Measurements from ENCODE around the gene TEKT2. TPM values are rescaled to one million over a fixed set of nuclear protein-coding genes. Genes with fewer than 3 reads are reported as not detected.

The TEKT2 gene
- total RNA-seq, 1 donor from 2014 or later = not detected

DNA sequence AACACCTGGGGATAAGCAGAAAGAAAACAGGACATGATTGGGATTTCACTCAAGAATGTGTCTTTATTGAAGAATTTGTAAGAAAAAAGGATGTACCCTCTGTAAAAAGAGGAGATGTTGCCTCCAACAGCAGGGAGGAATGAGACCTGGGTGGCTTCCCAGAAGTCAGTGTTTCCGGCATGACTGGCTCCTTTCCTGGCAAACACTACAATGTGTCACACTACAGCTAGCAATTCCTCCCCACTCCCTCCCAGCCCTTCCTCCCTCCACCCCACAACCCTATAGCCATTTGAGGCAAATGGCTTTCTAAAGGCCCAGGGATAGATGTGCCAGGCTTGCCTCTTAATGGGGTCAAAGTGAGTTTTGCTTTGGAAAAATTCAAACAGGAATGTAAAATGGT, 52.6 kb downstream of the TEKT2 start:
- H3K27ac ChIP-seq (replicated peaks) = peak overlapping the region; percentile 72
- peaks cover 32% of the 10 kb centered on the region for H3K36me3 ChIP-seq
- H3K27me3 ChIP-seq (ENCODE audit: low read depth) = no peaks in the 10 kb centered on the region
- TF ChIP-seq, protein P1, sequence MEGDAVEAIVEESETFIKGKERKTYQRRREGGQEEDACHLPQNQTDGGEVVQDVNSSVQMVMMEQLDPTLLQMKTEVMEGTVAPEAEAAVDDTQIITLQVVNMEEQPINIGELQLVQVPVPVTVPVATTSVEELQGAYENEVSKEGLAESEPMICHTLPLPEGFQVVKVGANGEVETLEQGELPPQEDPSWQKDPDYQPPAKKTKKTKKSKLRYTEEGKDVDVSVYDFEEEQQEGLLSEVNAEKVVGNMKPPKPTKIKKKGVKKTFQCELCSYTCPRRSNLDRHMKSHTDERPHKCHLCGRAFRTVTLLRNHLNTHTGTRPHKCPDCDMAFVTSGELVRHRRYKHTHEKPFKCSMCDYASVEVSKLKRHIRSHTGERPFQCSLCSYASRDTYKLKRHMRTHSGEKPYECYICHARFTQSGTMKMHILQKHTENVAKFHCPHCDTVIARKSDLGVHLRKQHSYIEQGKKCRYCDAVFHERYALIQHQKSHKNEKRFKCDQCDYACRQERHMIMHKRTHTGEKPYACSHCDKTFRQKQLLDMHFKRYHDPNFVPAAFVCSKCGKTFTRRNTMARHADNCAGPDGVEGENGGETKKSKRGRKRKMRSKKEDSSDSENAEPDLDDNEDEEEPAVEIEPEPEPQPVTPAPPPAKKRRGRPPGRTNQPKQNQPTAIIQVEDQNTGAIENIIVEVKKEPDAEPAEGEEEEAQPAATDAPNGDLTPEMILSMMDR (IDR thresholded peaks at IDR 0.05; ENCODE audit: borderline replicate concordance) = no peak
- intact Hi-C loops (cut with micrococcal nuclease) = no loop called here
- no peaks in the 10 kb centered on the region for H3K9me3 ChIP-seq (replicated peaks)
- DNase-seq = no peak
- H3K4me3 ChIP-seq = no peak overlapping the region
- peaks cover 78% of the 10 kb centered on the region for H3K4me1 ChIP-seq

DNA sequence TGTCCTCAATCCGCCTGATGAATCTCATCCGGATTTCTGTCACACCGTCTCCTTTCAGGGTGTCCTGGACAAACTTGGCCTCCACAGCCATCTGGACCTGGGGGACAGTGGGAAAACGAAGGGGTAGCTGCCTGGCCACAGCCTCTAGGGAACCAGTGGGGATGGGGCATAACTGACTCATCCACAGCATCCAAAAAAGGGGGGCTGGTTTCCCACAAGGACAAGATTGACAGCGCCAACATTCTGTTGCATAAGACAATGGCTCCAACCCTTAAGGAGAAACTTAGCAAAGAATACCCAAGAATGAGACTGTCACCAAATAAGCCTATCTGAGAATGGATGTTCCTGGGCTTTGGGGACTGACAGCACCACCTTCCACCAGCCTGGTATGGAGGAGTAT, 53.3 kb downstream of the TEKT2 start:
- H3K4me1 ChIP-seq = peaks cover 85% of the 10 kb centered on the region
- H3K4me3 ChIP-seq = no peak overlapping the region
- intact Hi-C loops (cut with micrococcal nuclease) = no loop called here

DNA sequence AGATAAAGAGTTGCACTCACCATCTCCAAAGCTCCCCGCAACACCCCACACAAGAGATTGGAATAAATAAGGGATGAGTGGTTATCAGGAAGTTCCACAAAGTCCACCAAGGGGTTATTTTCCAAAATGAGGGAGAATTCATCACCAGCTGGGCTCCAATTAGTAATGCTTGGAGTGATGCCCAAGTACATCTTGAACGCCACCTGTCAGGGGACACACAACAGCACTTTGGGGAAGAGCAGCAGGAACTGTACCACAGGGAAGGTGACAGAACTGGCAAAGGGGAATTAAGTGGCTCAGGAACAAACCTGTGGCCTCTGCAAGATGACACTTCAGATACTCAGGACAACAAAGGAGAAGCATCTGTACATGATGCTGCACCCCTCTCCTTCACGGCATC, 53.9 kb downstream of the TEKT2 start:
- Histone ChIP-seq H3K27ac (replicated peaks) (no peak overlapping the region), H3K27me3 (ENCODE audit: low read depth) (no peaks in the 10 kb centered on the region), H3K9me3 (replicated peaks) (no peaks in the 10 kb centered on the region), H3K4me3 (no peak overlapping the region), H3K36me3 (peaks cover 32% of the 10 kb centered on the region), H3K4me1 (peaks cover 90% of the 10 kb centered on the region)
- intact Hi-C loops (cut with micrococcal nuclease) = no loop called here
- TF ChIP-seq, protein P1 (IDR thresholded peaks at IDR 0.05; ENCODE audit: borderline replicate concordance) = no peak
- DNase-seq = no peak

More for the DNA sequence above, 53.3 kb downstream of the TEKT2 start:
- Histone ChIP-seq H3K9me3 (replicated peaks) (no peaks in the 10 kb centered on the region), H3K27me3 (ENCODE audit: low read depth) (no peaks in the 10 kb centered on the region), H3K27ac (replicated peaks) (peak overlapping the region; percentile 72), H3K36me3 (peaks cover 32% of the 10 kb centered on the region)
- no peak for DNase-seq
- TF ChIP-seq, protein P1 (IDR thresholded peaks at IDR 0.05; ENCODE audit: borderline replicate concordance) = no peak

Other genes with a start within 250 kb of the TEKT2 start
- 18.8 TPM for gene AGO1, start 200.9 kb upstream of the TEKT2 start, total RNA-seq
- 12.1 TPM for gene AGO3, start 153.0 kb upstream of the TEKT2 start, total RNA-seq
- gene ADPRS, start 4.8 kb downstream of the TEKT2 start, total RNA-seq = 17.8 TPM
- 1.2 TPM for gene COL8A2, start 41.1 kb downstream of the TEKT2 start, total RNA-seq
- 54.6 TPM for gene TRAPPC3, start 65.4 kb downstream of the TEKT2 start, total RNA-seq
- 363 TPM for gene MAP7D1, start 72.1 kb downstream of the TEKT2 start, total RNA-seq
- gene THRAP3, start 140.3 kb downstream of the TEKT2 start, total RNA-seq = 59.0 TPM
- 1.9 TPM for gene SH3D21, start 222.3 kb downstream of the TEKT2 start, total RNA-seq
- 10.6 TPM for gene EVA1B, start 239.6 kb downstream of the TEKT2 start, total RNA-seq

All from left ventricle myocardium inferior (tissue), 1 donor.